GM18505 (cell line): ENCODE results near the gene TMEM131L.
"Not testable (repeated sequence)": the region's sequence is repeated elsewhere in the genome, so short reads cannot be mapped to it uniquely, and the experiment has no call there.

Source experiments
- ATAC-seq: cut with Tn5 transposase; IDR thresholded peaks from one replicate; pipeline ENCODE4 v1.9.1; 2021; ENCODE audit not compliant: unreplicated experiment
- POLR2A ChIP-seq: IDR thresholded peaks from 4 replicates; pipeline ENCODE4 v1.6.1; 2011; ENCODE audit warnings: borderline replicate concordance; ENCODE audit not compliant: insufficient read depth, insufficient read length; ENCODE audit errors: extremely low read depth

TMEM131L gene

DNA sequence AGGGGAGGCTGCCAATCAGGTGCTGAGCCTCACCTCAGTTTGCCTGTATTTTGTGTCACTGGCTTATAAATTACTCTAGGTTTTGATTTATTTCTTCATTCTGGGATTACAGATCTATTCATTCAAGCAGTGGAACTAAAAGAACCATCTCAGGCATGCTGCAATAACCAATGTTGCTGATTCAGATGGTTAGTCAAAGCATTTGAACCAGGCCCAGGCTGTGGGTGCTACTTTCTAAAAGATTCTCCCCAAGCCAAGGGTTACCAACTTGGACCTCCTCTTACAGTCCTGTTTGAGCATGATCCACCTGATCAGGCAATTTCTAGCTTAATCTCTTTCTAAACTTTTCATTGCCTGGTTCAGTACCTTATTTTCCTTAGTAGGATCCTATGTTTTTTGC lies 67.2 kb downstream of the TMEM131L start:
- no peak for ATAC-seq
- TF ChIP-seq POLR2A = no peak

DNA sequence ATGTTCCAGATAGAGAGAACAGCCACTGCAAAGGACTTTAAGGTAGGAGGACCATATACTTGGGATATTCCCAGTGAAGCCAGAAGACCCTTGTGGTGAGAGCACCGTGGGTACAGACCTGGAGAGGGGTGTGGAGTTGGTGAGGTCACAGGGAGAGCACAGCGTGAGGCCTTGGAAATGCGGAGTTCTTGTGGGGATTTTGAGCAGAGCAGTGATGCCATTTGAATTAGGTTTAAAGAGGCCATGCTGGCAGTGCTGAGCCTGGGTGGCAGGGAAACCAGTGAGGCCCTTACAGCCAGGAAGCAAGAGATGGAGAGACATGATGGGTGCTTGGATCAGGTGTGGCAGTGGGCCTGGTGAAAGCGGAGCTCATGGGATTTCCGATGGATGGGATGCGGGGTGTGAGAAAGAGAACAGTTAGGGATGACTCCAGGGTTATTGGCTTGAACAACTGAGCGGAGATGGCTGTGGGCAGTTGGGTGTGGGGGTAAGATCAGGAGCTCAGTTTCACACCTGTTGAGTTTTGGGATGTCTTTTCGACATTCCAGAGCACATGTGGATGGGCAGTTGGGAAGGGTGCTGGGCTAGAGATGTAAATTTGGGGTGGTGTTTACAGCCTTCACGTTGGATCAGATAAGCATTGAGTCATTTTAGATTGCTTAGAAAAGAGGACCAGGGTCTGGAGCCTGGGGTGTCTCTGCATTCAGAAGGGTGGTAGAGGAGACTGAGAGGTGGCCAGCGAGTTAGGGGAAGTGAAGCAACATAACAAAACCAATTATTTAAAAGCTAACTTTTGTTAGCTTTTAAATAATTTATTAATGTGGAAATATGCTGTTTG lies 68.9 kb downstream of the TMEM131L start:
- ATAC-seq = no peak
- peak; percentile 4 for TF ChIP-seq POLR2A

DNA sequence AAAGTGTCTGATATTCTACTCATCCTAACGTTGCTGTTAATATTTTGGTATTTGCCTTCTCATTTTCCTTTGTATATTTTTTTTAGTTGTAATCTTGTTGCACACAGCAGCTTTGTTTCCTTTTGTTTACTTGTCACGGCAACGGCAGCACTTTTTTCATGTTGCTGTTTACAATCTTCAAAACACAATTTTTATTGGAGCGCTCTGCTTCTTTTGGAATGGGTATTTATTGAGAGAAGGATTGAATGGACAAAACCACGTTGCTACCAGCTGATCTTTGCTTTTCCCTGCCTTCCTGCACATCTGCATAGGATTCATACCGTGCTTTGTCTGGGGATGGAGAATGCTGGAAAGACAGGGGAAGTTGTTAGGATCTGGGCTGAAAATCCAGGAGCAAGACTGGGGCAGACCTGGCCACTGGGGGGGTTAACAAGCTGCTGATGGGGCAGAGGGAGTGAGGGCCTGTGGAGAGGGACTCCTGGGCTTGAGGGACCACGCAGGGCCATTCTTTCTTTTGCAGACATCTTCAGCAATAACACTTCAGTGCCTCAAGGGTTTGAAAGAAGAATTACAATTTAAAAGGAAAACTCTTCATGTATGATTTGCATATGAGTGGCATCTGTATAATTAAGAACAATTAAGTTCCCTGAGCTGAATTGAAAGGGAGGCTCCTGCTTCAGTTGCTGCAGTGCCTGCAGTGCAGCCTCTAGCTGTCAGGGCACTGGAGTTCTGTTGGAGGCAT lies 69.8 kb downstream of the TMEM131L start:
- TF ChIP-seq POLR2A = no peak
- no peak for ATAC-seq

DNA sequence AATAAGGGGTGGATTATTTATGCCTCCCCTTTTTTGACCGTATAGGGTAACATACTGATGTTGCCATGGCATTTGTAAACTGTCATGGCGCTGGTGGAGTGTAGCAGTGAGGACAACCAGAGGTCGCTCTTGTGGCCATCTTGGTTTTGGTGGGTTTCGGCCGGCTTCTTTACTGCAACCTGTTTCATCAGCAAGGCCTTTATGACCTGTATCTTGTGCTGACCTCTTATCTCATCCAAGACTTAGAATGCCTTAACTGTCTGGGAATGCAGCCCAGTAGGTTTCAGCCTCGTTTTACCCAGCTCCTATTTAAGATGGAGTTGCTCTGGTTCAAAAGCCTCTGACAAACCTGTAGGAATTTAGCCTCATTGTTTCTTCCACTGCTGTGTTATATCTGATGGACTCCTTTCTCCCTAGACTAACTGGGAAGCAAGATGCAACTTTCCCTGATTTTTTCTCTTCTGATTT lies 71.4 kb downstream of the TMEM131L start:
- no peak for TF ChIP-seq POLR2A
- ATAC-seq = no peak

DNA sequence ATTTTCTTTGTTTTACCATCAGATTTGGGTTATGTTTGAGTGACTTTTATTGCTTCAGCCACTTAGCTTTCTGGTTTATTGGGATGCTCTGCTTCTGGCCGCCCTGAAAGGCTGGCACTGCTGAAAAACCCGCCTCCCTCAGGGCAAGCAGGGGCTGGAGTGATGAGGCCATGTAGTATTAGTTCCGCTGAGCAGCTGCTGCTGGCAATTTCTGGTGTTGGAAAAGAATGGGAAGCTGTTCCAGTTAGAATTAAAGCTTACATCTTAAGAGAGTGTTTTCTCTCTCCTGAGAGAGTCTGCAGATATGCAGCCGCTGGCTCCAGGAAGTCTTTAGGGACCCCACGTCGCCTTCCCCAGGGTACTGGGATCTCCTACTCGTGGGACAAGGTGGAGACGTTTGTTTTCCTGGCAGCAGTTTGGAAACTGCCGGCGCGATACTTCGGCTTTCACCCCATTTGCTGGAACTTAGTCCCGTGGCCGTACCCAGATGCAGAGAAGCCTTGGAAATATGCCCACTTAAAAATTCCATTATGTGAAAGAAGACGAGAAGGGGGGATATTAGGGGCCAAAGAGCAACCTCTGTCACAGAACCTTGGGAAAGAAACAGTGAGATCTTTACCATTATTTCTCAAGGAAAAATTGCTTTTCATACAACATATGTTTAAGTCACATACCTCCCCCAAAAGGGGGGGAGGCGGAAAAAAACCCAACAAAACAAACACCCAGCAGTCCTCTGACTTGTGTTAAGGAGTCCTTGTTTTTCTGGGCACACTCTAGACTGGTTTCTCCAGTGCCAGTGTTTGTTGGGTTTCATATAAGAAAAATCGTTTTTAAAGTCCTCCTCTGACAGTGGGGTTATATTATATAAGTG lies 72.6 kb downstream of the TMEM131L start:
- no peak for ATAC-seq

DNA sequence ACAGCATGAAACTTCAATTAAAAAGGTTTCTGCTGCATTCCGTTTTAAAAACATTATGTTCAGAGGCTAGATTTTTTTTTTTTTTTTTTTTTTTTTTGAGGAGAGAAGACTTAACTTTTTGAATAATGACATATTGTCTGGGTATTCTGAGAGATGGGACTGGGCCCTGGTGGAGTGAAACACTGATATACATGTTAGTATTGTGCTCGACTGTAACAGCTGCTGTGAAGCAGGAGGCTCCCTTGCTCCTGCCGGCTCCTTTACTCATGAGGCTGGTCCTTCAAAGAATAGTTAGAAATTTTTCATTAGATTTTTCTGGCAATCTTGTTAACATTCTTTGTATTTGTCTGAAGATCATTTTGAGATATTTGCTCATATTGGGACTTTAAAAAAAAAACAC lies 73.3 kb downstream of the TMEM131L start:
- no peak for TF ChIP-seq POLR2A
- ATAC-seq = no peak

More for the DNA sequence above, 72.6 kb downstream of the TMEM131L start:
- peak; percentile 16 for TF ChIP-seq POLR2A

DNA sequence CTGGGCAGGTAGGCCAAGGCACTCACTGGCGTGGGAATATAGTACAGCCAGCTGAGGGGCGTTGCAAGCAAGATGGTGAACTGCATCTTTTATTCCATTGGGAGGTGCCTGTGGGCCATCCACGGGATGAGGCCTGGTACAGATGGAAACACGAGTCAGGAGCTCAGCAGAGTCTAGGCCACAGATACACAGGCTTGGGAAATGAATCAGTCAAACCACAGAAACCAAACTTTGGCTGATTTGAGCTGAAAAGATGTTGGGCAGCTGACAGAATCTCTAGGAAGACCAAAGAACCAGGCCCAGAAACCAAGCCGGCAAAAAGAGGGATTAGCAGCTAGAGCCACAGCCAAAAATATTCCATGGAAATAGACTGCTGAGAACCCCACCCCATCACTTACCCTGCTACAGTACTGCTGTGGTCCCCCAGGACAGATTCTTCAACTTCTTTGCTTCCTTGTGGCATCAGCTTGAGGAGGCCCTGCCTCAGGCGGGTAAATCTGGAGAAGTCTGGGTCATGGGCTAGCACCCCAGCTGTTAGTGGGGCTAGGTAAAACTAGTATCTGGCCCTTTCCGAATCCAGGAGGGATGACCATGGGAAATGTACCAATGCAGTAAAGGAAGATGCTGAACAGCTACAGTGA lies 75.4 kb downstream of the TMEM131L start:
- ATAC-seq = no peak
- TF ChIP-seq POLR2A = no peak

DNA sequence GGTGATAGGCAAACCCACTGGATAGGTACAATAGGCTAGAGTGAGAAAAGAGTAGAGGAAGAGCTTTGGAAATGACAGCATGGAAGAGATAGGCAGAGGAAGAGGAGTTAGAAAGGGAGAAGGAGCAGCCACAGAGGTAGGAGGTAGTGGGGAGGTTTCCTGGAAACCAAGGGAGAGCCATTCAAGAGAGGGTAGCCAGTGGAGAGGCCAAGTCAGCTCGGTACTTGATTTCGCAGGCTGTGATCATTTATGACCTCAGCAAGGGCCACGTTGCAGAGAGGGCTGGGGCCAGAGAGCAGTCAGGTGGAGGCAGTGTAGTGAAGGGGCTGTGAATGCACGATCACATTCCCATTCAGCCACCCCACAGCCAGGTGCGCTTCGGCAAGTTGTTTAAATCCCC lies 76.0 kb downstream of the TMEM131L start:
- no peak for ATAC-seq
- TF ChIP-seq POLR2A = no peak

DNA sequence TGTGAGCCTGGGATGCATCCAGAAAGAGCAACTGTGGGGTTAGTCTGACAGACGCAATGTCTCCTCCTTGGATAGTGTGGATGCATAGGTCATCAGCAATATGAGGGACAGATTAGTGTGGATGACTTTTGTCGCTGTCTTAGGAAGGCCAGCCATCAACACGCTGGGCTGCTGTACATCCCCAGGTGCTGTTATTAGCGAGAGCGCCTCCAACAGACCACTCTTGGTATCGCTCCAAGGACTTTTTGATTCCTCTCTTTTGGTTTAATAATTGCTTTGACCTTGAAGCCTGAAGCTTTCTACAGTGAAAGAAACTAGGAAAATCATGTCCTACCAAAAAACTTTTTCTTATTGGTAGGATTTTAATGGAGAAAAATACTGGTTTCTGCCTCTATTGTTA lies 76.7 kb downstream of the TMEM131L start:
- ATAC-seq = no peak
- TF ChIP-seq POLR2A = no peak

DNA sequence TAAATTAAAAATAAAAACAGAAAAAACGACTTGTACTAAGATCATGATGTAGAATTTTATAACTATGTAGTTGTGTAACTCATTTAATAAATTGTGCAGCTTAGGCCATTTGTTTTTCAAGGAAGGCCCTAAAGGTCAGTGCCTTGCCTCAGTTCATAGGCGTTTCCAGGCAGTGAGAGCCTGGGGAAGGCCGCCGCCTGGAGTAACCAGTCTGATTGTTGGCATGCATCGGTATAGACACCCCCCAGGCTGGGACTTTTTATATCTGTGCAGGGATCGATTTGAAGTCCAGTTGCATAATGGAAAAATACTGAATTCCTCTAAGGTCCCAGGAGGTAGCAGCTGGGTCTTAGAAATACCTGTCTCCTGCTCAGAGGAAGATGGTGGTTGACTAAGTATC lies 77.2 kb downstream of the TMEM131L start:
- no peak for ATAC-seq
- no peak for TF ChIP-seq POLR2A

DNA sequence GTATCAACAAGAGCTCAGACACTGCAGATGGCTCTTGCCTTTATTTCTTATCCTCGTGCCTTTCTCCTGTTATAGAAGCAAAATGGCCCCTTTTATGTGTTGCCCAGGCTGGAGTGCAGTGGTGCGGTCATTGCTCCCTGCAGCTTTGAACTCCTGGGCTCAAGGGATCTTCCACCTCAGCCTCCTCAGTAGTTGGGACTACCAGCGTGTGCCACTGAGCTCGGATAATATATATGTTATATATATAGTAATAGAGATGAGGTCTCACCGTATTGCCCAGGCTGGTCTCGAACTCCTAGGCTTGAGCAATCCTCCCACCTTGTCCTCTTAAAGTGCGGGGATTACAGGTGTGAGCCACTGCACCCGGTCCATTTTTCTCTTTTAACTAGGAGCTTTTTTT lies 79.7 kb downstream of the TMEM131L start:
- no peak for ATAC-seq
- TF ChIP-seq POLR2A = no peak

DNA sequence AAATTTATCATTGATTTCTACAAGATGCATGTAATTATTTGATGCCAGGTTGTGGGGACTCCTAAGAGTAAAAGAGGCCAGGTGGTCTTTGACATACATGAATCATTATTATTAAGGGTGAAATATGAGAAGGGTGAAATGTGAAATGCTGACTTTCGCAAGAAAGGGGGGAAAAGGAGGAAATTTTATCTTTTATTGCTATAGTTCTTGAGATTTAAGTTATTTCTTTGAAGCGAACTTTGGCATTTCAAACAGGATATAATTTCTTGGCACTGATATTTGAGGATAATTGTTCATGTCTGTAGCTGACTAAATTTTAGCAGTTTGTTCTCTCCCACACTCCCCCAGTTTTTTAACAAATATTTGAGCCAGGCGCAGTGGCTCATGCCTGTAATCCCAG lies 80.1 kb downstream of the TMEM131L start:
- TF ChIP-seq POLR2A = no peak
- no peak for ATAC-seq

DNA sequence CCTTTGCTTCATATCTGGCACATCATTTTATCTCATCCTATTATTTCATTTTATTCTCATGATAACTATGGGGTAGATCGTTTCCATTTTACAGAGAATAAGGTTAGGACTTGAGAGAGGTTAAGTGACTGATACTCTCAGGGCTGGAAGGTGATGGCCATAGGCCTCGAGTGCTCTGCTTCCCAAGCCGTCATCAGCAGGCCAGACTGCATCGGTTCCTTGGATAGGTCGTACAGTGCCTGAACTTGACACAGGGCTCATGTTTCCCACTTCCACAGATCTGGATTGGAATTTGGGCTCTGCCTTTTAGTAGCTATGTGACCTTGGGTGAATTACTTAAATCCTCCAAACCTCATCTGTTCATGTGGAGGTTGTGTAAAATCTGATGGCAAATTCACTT lies 81.4 kb downstream of the TMEM131L start:
- no peak for ATAC-seq
- no peak for TF ChIP-seq POLR2A

DNA sequence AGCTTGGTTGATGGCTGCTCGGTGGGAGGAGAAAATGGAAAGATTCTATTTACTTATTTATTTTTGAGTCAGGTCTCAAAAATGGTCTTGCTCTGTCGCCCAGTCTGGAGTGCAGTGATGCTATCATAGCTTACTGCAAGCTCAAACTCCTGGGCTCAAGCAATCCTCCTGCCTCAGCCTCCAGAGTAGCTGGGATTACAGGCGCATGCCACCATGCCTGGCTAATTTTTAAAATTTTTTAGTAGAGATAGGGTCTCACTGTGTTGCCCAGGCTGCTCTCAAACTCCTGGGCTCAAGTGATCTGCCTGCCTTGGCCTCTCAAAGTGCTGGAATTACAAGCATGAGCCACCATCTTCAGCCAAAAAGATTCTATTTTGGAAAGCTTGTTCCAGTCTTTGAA lies 82.7 kb downstream of the TMEM131L start:
- not testable (repeated sequence) for ATAC-seq

DNA sequence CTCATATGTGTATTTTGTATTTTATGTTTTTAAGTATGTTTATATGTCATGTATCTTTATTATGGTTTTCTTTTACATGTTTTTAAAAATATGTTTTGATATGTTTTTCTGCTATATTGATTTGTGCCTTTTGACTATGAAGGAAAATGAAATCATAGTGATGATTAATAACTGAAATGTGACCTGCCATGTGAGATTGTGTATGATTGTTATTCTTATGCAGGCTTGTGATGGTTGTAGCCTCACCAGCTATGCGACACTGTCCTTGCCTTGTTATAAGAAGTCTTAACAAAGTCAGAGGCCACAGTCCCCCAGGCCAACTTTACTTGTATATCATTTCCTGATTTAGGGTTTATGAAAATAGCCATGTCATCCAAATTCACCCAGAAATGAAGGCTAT lies 83.2 kb downstream of the TMEM131L start:
- no peak for TF ChIP-seq POLR2A
- no peak for ATAC-seq
